Stimulated activated CD8-positive, alpha-beta memory T cell treated with anti-CD3 and anti-CD28 coated beads, Interleukin-15, amount 100 ng/mL, for 4 hours (primary cell): ENCODE data around the gene MID2.
"Not testable (repeated sequence)": the region's sequence is repeated elsewhere in the genome, so short reads cannot be mapped to it uniquely, and the experiment has no call there.

Experiments
- DNase-seq, 2 donors: peaks; one replicate each; pipeline ENCODE4 v3.0.0-alpha.2; 2020; ENCODE audit warnings: low read depth in 2 of 2

Gene MID2

DNA sequence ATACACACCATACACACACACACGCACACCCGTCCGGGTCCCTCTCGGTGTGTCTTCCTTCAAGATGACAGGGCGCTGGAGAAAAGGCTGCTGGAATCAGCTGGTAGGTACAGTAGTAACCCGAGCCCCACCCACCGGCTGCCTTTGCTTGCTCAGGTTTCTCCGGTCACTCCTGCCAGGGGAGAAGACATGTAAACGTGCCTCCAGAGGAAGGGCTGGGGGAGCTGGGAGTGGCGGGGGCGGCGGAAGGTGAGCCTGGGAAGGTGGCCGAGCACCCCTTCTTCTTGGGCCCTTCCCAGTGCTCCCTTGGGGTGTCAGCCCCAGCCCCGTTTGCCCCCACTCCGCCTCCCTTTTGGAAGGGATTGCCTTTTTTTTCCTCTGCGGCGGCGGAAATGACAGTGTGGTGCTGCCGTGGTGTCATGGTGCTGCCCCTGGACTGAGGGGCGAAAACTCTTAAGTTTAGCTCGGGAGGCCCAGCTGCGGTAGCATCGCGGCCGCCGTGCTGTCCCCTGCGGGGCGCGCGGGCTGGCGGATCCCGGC is at the start of gene MID2:
TSS of gene MID2 (plus strand) at position 169 of the 540 bp plus-strand sequence. CDS start 561 bp downstream, outside the sequence.
- no peak for DNase-seq

DNA sequence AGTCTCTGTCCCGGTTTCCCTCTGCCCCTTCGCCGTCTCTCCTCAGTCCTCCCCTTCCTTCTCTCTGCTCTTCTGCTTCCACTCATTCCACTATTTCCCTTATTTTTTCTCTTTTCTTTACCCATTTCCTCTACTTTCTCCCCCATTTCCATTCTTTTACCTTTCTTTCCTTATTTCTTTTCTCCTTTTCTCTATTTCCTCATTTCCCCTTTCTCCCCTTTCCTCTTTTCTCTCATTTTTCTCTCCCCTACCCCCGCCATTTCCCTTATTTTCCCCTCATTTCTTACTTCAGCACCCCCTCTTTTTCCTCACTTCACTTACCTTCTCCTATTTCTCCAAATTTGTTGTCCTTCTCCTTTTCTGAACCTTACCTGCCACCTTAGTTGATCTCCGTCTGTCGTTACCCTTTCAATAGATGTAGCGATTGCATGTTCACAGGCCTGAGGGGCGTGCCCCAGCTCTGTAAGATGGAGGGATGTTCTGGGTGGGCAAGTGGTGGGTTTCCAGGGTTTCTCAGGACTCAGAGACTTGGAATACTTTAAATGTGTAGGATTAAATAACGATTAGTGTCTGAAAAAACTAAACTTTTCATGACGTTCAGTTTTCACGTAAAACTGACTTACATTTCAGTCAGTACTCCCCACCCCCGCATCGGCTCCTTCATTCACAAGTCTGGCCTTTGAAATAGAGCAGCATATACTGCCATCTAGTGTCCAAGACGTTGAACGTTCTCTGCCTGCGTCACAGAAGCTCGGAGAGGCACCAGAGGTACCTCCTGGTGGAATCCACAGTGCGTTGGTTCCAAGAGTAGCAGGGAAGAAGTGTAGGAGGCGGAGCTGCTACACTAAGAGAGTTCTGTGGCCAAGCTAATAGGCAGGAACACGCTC is 48.8 kb upstream of the MID2 start:
- DNase-seq, result peak; percentile 42 to 64

GRCh38 chrX:107777536-107777832 is 48.2 kb upstream of the MID2 start, which contains the start of gene NCBP2L:
Gene NCBP2L (plus strand): TSS chrX:107777733. CDS start chrX:107794221, 16,488 bp downstream.
- DNase-seq, result no peak

DNA sequence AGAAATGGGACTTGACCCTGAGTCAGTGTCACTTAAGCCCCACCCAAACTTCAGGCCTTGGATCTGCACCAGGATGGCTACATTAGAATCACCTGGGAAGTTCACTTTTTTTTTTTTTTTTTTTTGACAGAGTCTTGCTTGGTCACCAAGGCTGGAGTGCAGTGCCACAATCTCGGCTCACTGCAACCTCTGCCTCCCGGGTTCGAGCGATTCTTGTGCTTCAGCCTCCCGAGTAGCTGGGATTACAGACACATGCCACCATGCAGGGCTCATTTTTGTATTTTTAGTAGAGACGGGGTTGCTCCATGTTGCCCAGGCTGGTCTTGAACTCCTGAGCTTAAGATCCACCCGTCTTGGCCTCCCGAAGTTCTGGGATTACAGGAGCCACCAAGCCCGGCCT is 45.1 kb upstream of the MID2 start:
- DNase-seq, result no peak

GRCh38 chrX:107787827-107788226 is 37.8 kb upstream of the MID2 start:
- no peak for DNase-seq

GRCh38 chrX:107804427-107804826 is 21.2 kb upstream of the MID2 start:
- DNase-seq, result no peak

DNA sequence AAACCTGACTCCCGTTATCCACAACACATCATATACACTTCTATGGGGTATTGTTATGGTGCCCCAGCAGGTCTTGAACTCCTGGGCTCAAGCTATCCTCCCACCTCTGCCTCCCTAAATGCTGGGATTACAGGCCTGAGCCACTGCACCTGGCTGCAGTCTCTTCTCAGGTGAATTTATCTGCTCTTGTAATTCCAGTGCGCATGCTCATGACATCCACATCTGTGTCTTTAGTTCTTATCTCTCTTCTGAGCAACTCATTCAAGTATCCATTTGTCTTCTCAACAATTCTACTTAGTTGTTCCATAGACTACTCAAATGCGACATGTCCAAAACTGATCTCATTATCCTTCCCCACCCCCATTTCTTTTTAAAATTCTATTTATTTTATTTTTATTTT is 20.5 kb upstream of the MID2 start:
- no peak for DNase-seq

DNA sequence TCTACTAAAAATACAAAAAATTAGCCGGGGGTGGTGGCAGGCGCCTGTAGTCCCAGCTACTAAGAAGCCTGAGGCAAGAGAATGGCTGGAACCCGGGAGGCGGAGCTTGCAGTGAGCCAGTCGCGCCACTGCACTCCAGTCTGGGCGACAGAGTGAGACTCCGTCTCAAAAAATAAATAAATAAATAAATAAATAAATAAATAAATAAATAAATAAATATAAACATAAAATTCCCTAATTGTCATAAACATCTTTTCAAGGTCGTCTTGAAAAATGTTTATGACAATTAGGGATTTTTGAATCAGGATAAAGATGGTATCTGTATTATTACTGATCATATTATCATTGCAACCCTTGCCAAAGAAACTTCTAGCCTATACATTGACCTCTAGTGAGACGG is 15.6 kb upstream of the MID2 start:
- DNase-seq, result not testable (repeated sequence)

DNA sequence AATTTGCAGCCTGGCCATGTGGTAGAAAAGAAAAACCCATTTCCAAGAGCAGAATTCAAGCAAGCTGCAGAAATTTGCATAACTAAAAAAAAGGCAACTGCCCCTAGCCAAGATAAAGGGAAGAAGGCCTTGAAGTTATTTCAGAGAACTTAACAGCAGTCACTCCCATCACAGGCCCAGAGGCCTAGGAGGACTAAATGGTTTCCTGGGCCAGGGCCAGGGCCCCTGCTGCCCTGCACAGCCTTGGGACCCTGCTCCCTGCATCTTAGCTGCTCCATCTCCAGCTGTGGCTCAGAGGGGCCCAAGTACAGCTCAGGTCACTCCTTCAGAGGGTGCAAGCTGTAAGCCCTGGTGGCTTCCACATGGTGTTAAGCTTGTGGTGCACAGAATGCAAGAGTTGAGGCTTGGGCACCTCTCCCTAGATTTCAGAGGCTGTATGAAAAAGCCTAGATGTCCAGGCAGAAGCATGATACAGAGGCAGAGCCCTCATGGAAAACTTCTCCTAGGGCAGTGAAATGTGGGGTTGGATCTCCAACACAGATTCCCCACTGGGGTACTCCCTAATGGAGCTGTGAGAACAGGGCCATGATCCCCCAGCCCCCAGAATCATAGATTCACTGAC is 6.7 kb upstream of the MID2 start:
- DNase-seq, result no peak

DNA sequence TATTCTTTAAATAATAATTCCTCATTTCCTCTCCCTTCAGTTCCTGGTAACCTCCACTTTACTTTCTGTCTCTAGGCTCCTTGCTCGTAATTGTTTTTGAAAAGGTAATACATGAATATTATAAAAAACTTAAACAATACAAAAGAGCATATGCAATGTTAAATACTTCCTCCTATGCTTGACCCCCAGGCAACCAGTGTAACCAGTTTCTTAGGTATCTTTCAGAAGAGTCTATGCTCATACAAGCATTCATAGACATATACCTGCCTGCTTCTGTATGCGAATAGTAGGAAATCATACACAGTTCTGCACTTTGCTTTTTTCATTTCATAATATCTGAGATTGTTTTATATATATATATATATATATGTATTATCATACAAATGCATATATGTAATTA is 2.6 kb upstream of the MID2 start:
- DNase-seq, result no peak

GRCh38 chrX:107823456-107823855 is 2.2 kb upstream of the MID2 start:
- no peak for DNase-seq

- peak in 1 of 2 donors; percentile 3 for DNase-seq
These were observed 768 bp downstream of the MID2 start for GRCh38 chrX:107826238-107827029.

DNA sequence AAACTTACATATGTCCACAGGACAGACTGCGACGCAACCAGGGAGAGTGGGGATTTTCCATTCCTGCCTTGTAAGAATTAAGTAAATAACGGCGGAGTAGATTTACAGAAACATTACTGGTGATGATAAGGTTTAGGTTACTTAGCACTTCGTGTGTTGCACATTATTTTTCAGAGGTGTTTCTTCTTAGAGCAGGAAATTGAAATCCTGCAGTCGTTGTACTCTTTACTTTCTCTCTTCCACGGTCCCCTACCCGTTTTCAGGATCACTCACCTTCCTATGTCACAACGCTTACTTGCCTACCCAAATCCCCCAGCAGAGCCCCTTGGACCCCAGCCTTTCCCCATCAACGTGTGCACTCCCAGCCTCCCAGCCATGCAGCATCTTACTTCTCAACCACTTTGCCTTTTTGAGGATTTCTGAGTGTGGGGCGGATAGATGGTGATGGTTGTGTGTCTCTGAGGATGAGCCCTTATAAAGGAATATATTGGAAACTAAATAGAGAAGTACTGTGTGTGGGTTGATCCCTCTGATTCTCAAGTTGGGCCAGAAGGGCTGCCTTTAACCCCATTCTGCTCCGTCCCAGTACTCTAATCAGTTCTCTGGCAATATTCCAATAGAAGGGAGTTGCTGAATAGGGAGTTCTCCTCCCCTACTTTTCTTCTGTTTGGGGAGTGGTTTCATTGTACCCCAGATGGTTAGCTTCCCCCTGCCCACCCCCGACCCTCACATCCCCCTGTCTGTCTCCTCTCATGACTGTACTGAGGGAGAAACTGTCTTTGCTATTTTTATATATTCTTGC is 1.6 kb downstream of the MID2 start:
- DNase-seq, result no peak

DNA sequence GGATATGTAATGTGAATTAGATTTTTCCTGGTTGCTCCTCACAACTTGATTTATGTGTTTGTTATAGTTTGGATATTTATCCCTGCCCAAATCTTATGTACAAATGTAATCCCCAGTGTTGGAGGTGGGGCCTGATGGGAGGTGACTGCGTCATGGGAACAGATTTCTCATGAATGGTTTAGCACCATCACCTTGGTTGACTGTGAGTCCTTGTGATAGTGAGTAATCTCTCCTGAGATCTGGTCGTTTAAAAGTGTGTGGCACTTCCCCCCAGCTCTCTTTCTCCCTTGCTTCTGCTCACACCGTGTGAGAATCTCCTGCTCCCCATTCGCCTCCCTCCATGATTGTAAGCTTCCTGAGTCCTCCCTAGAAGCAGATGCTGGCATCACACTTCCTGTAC is 2.2 kb downstream of the MID2 start:
- no peak for DNase-seq

GRCh38 chrX:107829878-107830277 is 4.2 kb downstream of the MID2 start:
- no peak for DNase-seq

DNA sequence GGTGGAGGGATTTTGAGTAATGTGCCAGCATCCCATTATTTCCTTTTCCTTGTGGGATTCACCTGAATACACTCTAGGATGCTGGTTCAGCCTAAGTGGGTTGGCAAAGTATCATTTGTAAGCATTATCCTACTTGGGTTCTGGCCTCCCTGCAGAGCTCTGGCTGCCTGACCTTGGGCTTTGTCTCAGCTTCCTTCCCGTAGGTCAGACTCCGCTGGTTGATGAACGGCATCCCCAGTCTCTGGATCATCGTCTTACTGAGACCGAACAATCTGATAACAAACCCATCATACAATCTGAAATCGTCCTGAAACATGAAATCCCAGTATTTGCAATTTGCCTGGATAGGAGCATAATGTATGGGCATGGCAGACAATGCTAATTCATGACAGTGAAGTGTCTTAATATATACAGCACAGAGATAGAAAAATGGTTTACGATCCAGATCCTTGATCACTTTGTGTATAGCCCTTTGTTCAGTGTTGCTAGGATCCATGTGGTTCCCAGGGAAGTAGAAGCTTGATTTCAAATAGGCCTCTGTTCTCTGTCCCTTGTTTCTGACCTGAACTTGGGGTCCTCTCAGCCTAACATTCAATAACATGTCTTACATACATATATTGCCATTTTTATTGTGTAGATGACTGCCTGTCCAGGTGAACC is 5.5 kb downstream of the MID2 start:
- DNase-seq, result no peak

- DNase-seq, result no peak
These were observed 8.9 kb downstream of the MID2 start for GRCh38 chrX:107834275-107835201.

DNA sequence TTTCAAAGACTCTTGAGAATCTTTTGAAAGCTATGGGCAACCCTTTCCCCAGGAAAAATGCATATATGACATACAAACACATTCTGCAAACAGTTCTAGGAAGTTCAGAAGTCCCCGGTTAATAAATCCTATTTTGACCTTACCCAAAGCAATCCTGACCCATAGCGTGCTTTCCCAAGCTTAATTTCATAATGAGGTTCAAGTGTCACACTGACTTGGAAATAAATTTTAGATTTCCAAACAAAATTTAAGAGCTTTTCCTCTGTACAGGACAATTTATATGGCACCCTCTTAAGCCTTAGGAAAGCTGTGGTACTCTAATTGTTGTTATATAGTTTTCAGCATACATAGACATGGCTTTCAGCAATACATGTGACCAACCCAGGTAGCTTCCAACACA is 11.3 kb downstream of the MID2 start:
- no peak for DNase-seq

GRCh38 chrX:107840971-107841370 is 15.3 kb downstream of the MID2 start:
- no peak for DNase-seq
